ENCODE data around the gene KCNQ4. TPM values are rescaled to one million over a fixed set of nuclear protein-coding genes. Genes with fewer than 3 reads are reported as not detected.

Gene KCNQ4
- polyA plus RNA-seq, 2 of the 4 experiments (the other 2 are of a cell fraction), result 0.08 to 0.17 TPM

GRCh38 chr1:40815420-40815819 lies 31.8 kb downstream of the KCNQ4 start:
- ATAC-seq (no peak), DNase-seq (ENCODE audit: low read depth in 1 of 2, low spot score in 1 of 2) (no peak), FAIRE-seq (no peak)
- no peak for TF ChIP-seq FOXS1 (CRISPR knock-in tag; IDR thresholded peaks at IDR 0.05)
- TF ChIP-seq MAFK (IDR thresholded peaks at IDR 0.05; ENCODE audit: partially characterized antibody), result peak; percentile 97
- H3K27ac ChIP-seq, result no peak overlapping the region
- 73% methylated on average over 8 of the region's 9 CpGs for WGBS (ENCODE audit: missing lambda C conversion rate)
- CTCF ChIA-PET, result interaction anchor here (0.9 to 1.6 kb wide), 5 partner anchors 28 to 137 kb away, joined by 3 to 4 read pairs (median 3); no protein-coding TSS in a partner anchor
- H3K4me3 ChIP-seq, result no peak overlapping the region
- H3K4me1 ChIP-seq, result no peaks in the 10 kb centered on the region
- H3K9me3 ChIP-seq, result no peaks in the 10 kb centered on the region
- POLR2A ChIA-PET, result no interaction called here
- no peak overlapping the region for H3K4me2 ChIP-seq

DNA sequence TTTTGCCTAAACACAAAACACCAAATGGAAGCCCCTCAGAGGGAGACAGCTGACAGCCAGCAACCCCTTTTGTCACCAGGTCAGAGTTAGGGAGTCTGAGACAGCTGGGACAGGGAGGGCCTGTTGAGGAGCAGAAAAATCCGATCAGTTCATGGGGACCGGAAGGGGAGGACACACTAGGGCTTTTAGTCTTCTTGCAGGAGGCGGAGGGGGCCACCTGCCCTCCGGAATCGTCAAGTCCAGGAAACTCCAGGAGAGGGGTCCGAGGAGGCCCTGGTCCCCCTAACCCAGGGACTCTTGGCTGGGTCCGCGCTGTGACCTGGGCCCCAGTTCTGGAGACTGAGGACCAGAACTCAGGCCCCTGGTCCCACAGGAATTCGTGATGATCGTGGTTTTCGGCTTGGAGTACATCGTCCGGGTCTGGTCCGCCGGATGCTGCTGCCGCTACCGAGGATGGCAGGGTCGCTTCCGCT lies 34.2 kb downstream of the KCNQ4 start:
- Histone ChIP-seq H3K4me1 (no peaks in the 10 kb centered on the region), H3K9me3 (no peaks in the 10 kb centered on the region), H3K4me3 (no peak overlapping the region), H3K27ac (no peak overlapping the region), H3K4me2 (no peak overlapping the region)
- 96% methylated on average over 9 of the region's 19 CpGs for WGBS (ENCODE audit: missing lambda C conversion rate)
- POLR2A ChIA-PET, result no interaction called here
- ATAC-seq (no peak), DNase-seq (ENCODE audit: low read depth in 1 of 2, low spot score in 1 of 2) (no peak), FAIRE-seq (no peak)
- CTCF ChIA-PET, result interaction anchor here (1.6 kb wide), 1 partner anchor 32 kb away, joined by 3 read pairs; no protein-coding TSS in a partner anchor
- TF ChIP-seq POLR2A (IDR thresholded peaks at IDR 0.05; ENCODE audit: low read length), result no peak

DNA sequence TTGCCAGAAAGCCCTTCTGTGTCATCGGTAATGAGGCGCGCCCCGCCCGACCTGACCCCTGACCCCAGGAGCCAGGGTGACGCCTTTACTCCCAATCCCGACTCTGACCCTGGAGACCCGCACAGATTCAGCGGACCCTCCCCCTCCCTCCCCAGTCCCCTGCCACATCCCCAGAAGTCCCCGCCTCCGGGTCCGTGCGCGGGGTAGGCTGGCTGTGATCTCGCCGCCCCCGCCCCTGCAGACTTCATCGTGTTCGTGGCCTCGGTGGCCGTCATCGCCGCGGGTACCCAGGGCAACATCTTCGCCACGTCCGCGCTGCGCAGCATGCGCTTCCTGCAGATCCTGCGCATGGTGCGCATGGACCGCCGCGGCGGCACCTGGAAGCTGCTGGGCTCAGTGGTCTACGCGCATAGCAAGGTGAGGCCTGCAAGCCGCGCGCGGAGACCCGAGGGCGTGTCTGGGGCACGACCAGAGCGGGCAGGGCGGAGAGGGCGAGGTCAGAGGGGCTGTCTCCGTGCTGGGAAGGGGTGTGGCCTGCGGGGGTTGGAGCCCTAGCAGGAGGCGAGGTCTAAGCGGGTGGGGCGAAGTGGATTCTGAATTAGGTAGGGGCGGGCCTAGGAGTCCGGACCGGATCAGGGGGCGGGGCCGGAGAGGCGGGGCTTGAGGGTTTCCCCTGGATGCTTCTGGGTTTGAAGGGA lies 34.8 kb downstream of the KCNQ4 start:
- ChIA-PET POLR2A (no interaction called here), CTCF (no interaction called here)
- DNase-seq (ENCODE audit: low read depth in 1 of 2, low spot score in 1 of 2) (no peak), FAIRE-seq (no peak), ATAC-seq (peak in 1 of 2 experiments; percentile 25; a peak in 1 of 6 replicates)
- no peak overlapping the region for H3K4me3 ChIP-seq
- H3K4me2 ChIP-seq, result no peak overlapping the region
- 86% methylated on average over 22 of the region's 59 CpGs for WGBS (ENCODE audit: missing lambda C conversion rate)
- no peaks in the 10 kb centered on the region for H3K4me1 ChIP-seq
- TF ChIP-seq JUN (IDR thresholded peaks at IDR 0.05) (no peak), PHF8 (IDR thresholded peaks at IDR 0.05; ENCODE audit: borderline replicate concordance, low read depth) (no peak), HMGXB4 (CRISPR knock-in tag; IDR thresholded peaks at IDR 0.05; ENCODE audit: borderline replicate concordance) (no peak), TFCP2L1 (CRISPR knock-in tag; IDR thresholded peaks at IDR 0.05) (no peak), JUNB (IDR thresholded peaks at IDR 0.05) (no peak)
- TF ChIP-seq, protein P1, sequence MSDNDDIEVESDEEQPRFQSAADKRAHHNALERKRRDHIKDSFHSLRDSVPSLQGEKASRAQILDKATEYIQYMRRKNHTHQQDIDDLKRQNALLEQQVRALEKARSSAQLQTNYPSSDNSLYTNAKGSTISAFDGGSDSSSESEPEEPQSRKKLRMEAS (IDR thresholded peaks at IDR 0.05), result no peak
- no peak overlapping the region for H3K27ac ChIP-seq
- no peaks in the 10 kb centered on the region for H3K9me3 ChIP-seq

DNA sequence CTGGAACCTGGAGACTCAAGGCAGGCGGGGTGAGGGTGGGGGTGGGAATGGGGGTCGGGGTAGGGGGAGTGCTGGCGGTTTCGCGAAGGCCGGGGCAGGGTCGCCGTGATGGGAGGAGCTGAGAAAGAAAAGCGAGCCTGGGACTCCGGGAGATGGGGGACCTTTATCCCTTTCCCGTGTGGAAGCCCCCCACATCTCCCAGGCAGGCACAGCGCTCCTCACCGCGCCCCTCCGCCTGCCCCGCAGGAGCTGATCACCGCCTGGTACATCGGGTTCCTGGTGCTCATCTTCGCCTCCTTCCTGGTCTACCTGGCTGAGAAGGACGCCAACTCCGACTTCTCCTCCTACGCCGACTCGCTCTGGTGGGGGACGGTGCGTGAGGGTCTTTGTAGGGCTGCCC lies 35.5 kb downstream of the KCNQ4 start:
- FAIRE-seq, result no peak
- POLR2A ChIA-PET, result no interaction called here

More for the DNA sequence above, 35.5 kb downstream of the KCNQ4 start:
- Histone ChIP-seq H3K4me1 (peaks cover 3% of the 10 kb centered on the region; the same call in 2 of the 3 replicates), H3K27ac (no peak overlapping the region), H3K9me3 (no peaks in the 10 kb centered on the region), H3K4me3 (no peak overlapping the region), H3K4me2 (no peak overlapping the region)
- no peak for DNase-seq (ENCODE audit: low read depth in 1 of 2, low spot score in 1 of 2)
- 94% methylated on average over 24 of the region's 26 CpGs for WGBS (ENCODE audit: missing lambda C conversion rate)
- no peak for TF ChIP-seq RCOR1 (IDR thresholded peaks at IDR 0.05; ENCODE audit: low read depth, low read length)
- TF ChIP-seq MAFK (IDR thresholded peaks at IDR 0.05; ENCODE audit: partially characterized antibody), result no peak
- no peak for TF ChIP-seq HMGXB4 (CRISPR knock-in tag; IDR thresholded peaks at IDR 0.05; ENCODE audit: borderline replicate concordance)
- TF ChIP-seq MYC (IDR thresholded peaks at IDR 0.05; ENCODE audit: borderline replicate concordance, low read length), result no peak
- TF ChIP-seq CEBPB (IDR thresholded peaks at IDR 0.05), result no peak
- TF ChIP-seq, protein P2, sequence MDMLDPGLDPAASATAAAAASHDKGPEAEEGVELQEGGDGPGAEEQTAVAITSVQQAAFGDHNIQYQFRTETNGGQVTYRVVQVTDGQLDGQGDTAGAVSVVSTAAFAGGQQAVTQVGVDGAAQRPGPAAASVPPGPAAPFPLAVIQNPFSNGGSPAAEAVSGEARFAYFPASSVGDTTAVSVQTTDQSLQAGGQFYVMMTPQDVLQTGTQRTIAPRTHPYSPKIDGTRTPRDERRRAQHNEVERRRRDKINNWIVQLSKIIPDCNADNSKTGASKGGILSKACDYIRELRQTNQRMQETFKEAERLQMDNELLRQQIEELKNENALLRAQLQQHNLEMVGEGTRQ (IDR thresholded peaks at IDR 0.05), result no peak
- TF ChIP-seq HOXB13 (CRISPR knock-in tag; IDR thresholded peaks at IDR 0.05; ENCODE audit: low read depth), result no peak
- no peak for TF ChIP-seq POLR2A (IDR thresholded peaks at IDR 0.05; ENCODE audit: low read length)
- TF ChIP-seq RARB (CRISPR knock-in tag; IDR thresholded peaks at IDR 0.05), result no peak
- TF ChIP-seq JUNB (IDR thresholded peaks at IDR 0.05), result no peak
- TF ChIP-seq, protein P1 (IDR thresholded peaks at IDR 0.05), result no peak
- TF ChIP-seq RNF2 (IDR thresholded peaks at IDR 0.05; ENCODE audit: borderline replicate concordance, low read depth), result no peak
- no peak for TF ChIP-seq SMC3 (IDR thresholded peaks at IDR 0.05)
- TF ChIP-seq NPAS2 (CRISPR knock-in tag; IDR thresholded peaks at IDR 0.05; ENCODE audit: borderline replicate concordance), result no peak
- TF ChIP-seq RAD21 (conservative IDR thresholded peaks at IDR 0.05 in 1 of 2, IDR thresholded peaks at IDR 0.05 in 1 of 2), result no peak
- no peak for TF ChIP-seq RFX5 (IDR thresholded peaks at IDR 0.05)
- no peak for TF ChIP-seq KDM5A (IDR thresholded peaks at IDR 0.05)
- CTCF ChIA-PET, result no interaction called here
- no peak for ATAC-seq
